GM06990 (cell line): ENCODE data around the gene SEMA3B.
"Not testable (repeated sequence)": the region's sequence is repeated elsewhere in the genome, so short reads cannot be mapped to it uniquely, and the experiment has no call there.

Experiments used
- DNase-seq: peaks from one replicate; pipeline ENCODE4 v3.0.0-alpha.2; 2011; ENCODE audit not compliant: insufficient read length; ENCODE audit errors: extremely low read depth
- H3K27me3 ChIP-seq: replicated peaks from 2 replicates; pipeline ENCODE4 v1.6.0; 2011; ENCODE audit warnings: low read length; ENCODE audit not compliant: control insufficient read depth, insufficient read depth
- H3K36me3 ChIP-seq: 2 replicates; pipeline ENCODE4 v1.5.1; 2011; ENCODE audit warnings: low read length; ENCODE audit not compliant: control insufficient read depth, insufficient read depth
- H3K4me3 ChIP-seq: replicated peaks from 2 replicates; pipeline ENCODE4 v1.5.1; 2011; ENCODE audit warnings: low read depth, mild to moderate bottlenecking, control low read depth, low read length
- TF ChIP-seq, protein P1 (sequence below): IDR thresholded peaks from 2 replicates; pipeline ENCODE4 v1.5.1; 2011; ENCODE audit warnings: low read length, control low read depth, mild to moderate bottlenecking, inconsistent platforms; ENCODE audit not compliant: insufficient read depth, poor library complexity, severe bottlenecking

Gene SEMA3B

DNA sequence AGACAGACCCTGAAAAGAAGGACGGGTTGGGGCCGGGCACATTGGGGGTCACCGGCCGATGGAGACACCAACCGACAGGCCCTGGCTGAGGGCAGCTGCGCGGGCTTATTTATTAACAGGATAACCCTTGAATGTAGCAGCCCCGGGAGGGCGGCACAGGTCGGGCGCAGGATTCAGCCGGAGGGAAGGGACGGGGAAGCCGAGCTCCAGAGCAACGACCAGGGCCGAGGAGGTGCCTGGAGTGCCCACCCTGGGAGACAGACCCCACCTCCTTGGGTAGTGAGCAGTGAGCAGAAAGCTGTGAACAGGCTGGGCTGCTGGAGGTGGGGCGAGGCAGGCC, 7.8 kb downstream of the SEMA3B start:
- Histone ChIP-seq H3K36me3 (no peaks in the 10 kb centered on the region), H3K4me3 (no peak overlapping the region), H3K27me3 (no peaks in the 10 kb centered on the region; the same call in 1 of the 2 replicates)
- TF ChIP-seq, protein P1, sequence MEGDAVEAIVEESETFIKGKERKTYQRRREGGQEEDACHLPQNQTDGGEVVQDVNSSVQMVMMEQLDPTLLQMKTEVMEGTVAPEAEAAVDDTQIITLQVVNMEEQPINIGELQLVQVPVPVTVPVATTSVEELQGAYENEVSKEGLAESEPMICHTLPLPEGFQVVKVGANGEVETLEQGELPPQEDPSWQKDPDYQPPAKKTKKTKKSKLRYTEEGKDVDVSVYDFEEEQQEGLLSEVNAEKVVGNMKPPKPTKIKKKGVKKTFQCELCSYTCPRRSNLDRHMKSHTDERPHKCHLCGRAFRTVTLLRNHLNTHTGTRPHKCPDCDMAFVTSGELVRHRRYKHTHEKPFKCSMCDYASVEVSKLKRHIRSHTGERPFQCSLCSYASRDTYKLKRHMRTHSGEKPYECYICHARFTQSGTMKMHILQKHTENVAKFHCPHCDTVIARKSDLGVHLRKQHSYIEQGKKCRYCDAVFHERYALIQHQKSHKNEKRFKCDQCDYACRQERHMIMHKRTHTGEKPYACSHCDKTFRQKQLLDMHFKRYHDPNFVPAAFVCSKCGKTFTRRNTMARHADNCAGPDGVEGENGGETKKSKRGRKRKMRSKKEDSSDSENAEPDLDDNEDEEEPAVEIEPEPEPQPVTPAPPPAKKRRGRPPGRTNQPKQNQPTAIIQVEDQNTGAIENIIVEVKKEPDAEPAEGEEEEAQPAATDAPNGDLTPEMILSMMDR = no peak
- no peak for DNase-seq

DNA sequence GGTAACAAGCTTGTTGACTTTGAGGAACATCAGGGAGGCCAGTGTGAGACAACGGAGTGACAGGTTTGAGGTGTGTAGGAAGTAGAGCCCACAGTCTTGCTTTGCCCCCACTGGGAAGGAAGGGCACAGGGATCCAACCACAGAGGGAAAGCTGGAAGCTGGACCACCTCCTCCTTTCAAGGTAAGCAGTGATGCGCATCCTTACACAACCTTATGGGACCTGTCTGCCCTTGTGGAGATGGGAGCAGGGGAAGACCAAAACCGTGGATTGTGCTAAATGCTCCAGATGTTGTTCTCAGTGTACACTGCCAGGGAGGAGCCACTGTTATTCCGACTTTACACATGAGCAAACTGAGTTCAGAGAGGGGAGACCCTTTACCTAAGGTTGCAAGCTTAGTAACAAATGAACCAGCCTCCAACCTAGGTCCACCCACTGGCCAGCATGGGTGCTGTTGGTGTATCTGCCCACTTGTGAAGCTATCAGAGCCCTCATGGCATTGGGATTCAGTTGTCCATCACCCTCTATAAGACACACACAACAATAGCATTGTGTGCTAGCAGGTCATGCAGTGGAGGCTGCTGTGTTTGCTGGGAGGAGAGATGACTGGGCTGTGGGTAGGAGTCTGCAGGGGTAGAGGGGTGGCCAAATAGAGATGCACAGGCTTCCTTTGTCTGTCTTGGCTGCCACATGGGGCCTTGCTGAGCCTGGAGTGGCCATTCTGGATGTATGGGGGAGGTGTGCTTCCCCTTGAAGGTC, 9.4 kb downstream of the SEMA3B start:
- no peaks in the 10 kb centered on the region for H3K36me3 ChIP-seq
- TF ChIP-seq, protein P1 = no peak
- DNase-seq = no peak
- H3K4me3 ChIP-seq = no peak overlapping the region
- H3K27me3 ChIP-seq = no peaks in the 10 kb centered on the region; the same call in 1 of the 2 replicates

DNA sequence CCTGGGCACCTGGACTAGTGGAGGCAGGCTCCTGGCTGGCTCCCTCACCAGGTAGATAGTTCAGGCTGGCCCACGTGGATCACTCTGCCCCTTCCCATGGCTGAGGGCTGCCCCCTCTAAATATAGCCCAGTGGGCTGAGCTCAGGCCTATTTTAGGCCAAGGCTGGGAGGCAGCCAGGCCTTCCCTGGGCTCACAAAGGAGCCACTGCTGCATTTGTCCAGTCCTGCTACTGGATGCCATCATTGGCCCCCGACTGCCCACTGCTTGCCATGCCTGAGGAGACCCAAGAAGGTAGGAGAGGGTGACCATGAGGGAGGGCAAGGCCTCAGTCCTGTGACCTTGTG, 9.9 kb downstream of the SEMA3B start, which contains the start of gene LSMEM2:
LSMEM2 (plus strand) TSS at position 208 of the 345 bp plus-strand sequence; CDS start at position 235, 27 bp downstream.
- Histone ChIP-seq H3K4me3 (no peak within 1 kb of the TSS), H3K27me3 (no peaks in the 10 kb centered on the region; the same call in 1 of the 2 replicates), H3K36me3 (no peaks in the 10 kb centered on the region)
- DNase-seq = no peak
- TF ChIP-seq, protein P1 = no peak

DNA sequence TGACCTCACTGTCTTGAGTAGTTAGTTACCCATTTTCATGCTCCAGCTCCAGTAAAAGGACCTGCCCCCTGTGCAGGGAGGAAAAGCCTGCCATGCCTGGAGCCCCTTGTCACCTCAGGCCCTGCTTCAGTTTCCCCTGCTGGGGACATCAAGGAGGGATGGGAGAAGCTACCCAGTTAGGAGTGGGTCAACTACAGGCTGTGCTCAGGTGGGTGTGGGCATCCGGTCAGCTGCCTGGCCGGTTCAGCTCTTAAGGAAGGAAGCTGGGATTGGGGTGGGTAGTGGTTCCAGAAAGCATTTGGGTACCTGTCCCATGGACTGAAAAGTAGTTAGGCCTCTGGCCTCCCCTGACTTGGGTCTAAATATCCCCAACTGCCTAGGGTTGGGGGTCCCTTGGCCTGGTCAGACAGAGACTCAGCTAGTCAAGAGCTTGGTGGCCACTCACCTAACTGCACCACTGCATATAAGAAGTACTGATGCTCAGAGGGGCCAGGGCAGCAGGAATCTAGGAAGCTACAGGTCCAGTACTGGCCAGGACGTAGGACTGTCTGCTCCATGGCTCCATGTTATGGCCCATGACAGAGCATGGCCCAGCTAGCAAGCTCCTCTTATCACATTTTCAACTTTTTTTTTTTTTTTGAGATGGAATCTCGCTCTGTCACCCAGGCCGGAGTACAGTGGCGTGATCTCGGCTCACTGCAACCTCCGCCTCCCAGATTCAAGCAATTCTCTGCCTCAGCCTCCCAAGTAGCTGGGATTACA, 10.5 kb downstream of the SEMA3B start:
- H3K27me3 ChIP-seq = no peaks in the 10 kb centered on the region; the same call in 1 of the 2 replicates
- DNase-seq = no peak
- TF ChIP-seq, protein P1 = no peak

DNA sequence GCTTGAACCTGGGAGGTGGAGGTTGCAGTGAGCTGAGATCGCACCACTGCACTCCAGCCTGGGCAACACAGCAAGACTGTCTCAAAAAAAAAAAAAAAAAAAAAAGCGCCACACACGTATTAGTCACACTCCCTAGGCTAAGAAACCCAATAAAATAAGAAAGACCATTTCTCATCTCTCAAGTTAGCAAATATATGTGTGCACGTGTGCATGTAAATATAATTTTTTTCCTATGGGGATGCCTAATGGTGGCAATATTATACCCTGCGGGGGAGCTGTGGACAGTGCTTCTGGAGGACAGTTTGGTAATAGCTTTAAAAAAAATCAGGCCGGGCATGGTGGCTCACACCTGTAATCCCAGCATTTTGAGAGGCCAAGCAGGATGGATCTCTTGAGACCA, 15.2 kb downstream of the SEMA3B start:
- not testable (repeated sequence) for DNase-seq

More for the DNA sequence above, 10.5 kb downstream of the SEMA3B start:
- Histone ChIP-seq H3K36me3 (no peaks in the 10 kb centered on the region), H3K4me3 (no peak overlapping the region)

More for the DNA sequence above, 15.2 kb downstream of the SEMA3B start:
- H3K27me3 ChIP-seq, H3K4me3 ChIP-seq: not testable (repeated sequence)
- H3K36me3 ChIP-seq = peaks cover 16% of the 10 kb centered on the region
